ENCODE measurements around the gene YWHAQ. TPM values are rescaled to one million over a fixed set of nuclear protein-coding genes. Genes with fewer than 3 reads are reported as not detected.
A peak's percentile ranks its signal among the peaks of the same experiment; 100 is the strongest.

The YWHAQ gene
- total RNA-seq = 290 and 311 TPM in 2 replicates

DNA sequence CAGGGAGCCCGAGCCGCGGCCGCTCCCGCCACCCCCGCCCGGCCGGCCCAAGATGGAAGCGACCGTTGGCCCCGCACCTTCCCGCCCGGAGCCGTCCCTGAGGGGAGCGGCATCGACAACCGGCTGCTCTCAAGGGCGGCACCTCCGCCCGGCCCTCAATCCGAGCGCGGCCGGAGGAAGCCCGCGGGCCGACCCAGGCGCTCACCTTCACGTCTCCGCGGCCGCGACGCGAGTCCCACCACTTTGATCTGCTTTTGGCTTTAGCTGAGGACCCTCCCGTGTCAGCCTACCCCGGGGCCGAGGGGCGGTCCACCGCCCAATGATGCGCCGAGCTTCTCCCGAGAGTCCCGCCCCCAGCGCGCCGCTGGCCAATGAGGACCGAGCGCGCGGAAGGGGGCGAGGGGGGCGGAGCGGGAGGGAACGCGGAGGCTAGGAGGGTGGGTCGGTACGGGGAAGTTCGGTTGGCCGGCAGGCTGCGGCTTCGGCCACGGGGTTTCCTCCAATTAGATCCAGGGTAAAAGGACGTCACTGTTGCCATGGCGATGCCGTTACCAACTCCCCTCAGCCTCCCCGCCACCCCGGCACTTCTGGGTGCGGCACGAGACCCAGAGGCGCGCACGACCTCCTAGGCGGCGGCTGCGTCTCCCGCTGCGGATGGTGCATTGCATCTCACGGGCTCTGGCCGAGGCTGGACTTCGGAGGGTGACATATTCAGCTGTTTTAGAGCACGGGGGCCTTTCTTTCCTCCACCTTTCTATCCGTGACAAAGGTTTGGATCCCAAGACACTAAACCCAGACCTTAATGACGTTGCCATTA, at the start of gene YWHAQ:
Gene YWHAQ, minus strand, starts transcription at position 262 of the 817 bp plus-strand sequence. CDS start 545 bp downstream, outside the sequence.
- Mint-ChIP-seq H3K36me3 (ENCODE audit: low read depth) (peaks cover 37% of the 10 kb centered on the region), H3K27ac (peak within 1 kb of the TSS; percentile 93), H3K9me3 (no peaks in the 10 kb centered on the region), H3K4me3 (peak within 1 kb of the TSS; percentile 97), H3K27me3 (ENCODE audit: insufficient read depth) (peaks cover 9% of the 10 kb centered on the region), H3K4me1 (ENCODE audit: low read depth) (peaks cover 45% of the 10 kb centered on the region)
- peak; percentile 97 for DNase-seq (ENCODE audit: low spot score)
- intact Hi-C loops (cut with micrococcal nuclease) = loop anchor here (1.0 to 10.0 kb wide), 12 partner anchors 23 to 814 kb away; partner anchors contain the start of genes ADAM17, CPSF3, IAH1 and ITGB1BP1

DNA sequence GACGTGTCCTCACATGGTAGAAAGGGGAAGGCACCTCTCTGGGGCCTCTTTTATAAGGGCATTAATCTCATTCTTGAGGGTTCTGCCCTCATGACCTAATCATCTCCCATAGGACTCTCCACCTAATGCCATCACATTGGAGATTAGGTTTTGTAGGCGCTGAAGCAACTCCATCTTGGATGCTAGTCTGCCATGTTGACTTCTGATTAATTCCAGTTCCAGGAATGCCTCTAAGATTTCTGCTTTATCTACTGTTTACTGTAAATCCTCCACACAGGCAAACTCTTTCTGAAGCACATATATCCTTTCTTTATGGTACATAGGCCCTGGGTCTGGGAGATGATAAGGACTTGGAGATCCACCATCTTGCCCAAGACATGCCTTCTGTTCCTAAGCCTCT, 49.3 kb upstream of the YWHAQ start:
- no peak overlapping the region for H3K4me3 Mint-ChIP-seq
- intact Hi-C loops (cut with micrococcal nuclease) = loop anchor here (2.0 kb wide), 1 partner anchor 23 kb away; no protein-coding TSS in a partner anchor
- H3K9me3 Mint-ChIP-seq = peaks cover 8% of the 10 kb centered on the region
- no peaks in the 10 kb centered on the region for H3K36me3 Mint-ChIP-seq (ENCODE audit: low read depth)
- H3K4me1 Mint-ChIP-seq (ENCODE audit: low read depth) = peaks cover 27% of the 10 kb centered on the region
- peaks cover 6% of the 10 kb centered on the region for H3K27me3 Mint-ChIP-seq (ENCODE audit: insufficient read depth)
- no peak for DNase-seq (ENCODE audit: low spot score)
- H3K27ac Mint-ChIP-seq = no peak overlapping the region

- Mint-ChIP-seq H3K9me3 (peaks cover 8% of the 10 kb centered on the region), H3K27me3 (ENCODE audit: insufficient read depth) (peaks cover 6% of the 10 kb centered on the region), H3K27ac (no peak overlapping the region), H3K4me3 (no peak overlapping the region), H3K4me1 (ENCODE audit: low read depth) (peaks cover 27% of the 10 kb centered on the region), H3K36me3 (ENCODE audit: low read depth) (no peaks in the 10 kb centered on the region)
- DNase-seq (ENCODE audit: low spot score) = no peak
- intact Hi-C loops (cut with micrococcal nuclease) = no loop called here
Measured at GRCh38 chr2:9679218-9679617, 48.4 kb upstream of the YWHAQ start.

- H3K27me3 Mint-ChIP-seq (ENCODE audit: insufficient read depth) = peaks cover 6% of the 10 kb centered on the region
- H3K4me1 Mint-ChIP-seq (ENCODE audit: low read depth) = peaks cover 27% of the 10 kb centered on the region
- H3K4me3 Mint-ChIP-seq = no peak overlapping the region
- peaks cover 8% of the 10 kb centered on the region for H3K9me3 Mint-ChIP-seq
- DNase-seq (ENCODE audit: low spot score) = no peak
- no peak overlapping the region for H3K27ac Mint-ChIP-seq
- intact Hi-C loops (cut with micrococcal nuclease) = no loop called here
- no peaks in the 10 kb centered on the region for H3K36me3 Mint-ChIP-seq (ENCODE audit: low read depth)
Measured at GRCh38 chr2:9678544-9678943, 47.7 kb upstream of the YWHAQ start.

GRCh38 chr2:9675415-9676351, 44.9 kb upstream of the YWHAQ start:
- H3K27ac Mint-ChIP-seq = no peak overlapping the region
- intact Hi-C loops (cut with micrococcal nuclease) = no loop called here

DNA sequence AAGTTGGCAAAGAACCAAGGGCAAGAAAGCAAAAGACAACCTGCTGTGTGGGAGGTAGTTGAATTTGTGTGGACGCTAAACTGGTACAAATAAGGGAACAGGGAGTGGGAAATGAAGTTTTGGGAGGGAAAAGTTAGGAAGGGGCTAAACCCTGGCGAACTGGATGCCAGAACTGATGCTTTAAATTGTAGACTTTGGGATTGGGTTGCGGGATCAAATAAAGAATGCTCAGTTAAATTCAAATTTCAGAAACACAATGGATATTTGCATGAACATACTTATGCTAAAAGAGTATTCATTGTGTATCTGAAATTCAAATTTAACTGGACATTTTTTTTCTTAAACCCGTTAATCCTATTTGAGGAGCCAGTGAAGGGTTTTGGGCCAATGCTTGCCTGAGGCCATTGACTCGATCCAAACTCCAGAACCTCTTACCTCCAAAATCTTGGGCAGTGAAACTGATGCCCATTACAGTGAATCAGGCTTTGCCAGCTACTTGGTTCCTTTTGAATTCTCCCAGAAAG, 44.2 kb upstream of the YWHAQ start:
- intact Hi-C loops (cut with micrococcal nuclease) = no loop called here
- Mint-ChIP-seq H3K4me1 (ENCODE audit: low read depth) (peaks cover 9% of the 10 kb centered on the region), H3K9me3 (peaks cover 8% of the 10 kb centered on the region), H3K27me3 (ENCODE audit: insufficient read depth) (peaks cover 6% of the 10 kb centered on the region), H3K36me3 (ENCODE audit: low read depth) (no peaks in the 10 kb centered on the region), H3K27ac (no peak overlapping the region), H3K4me3 (no peak overlapping the region)
- no peak for DNase-seq (ENCODE audit: low spot score)

More at GRCh38 chr2:9675415-9676351, 44.9 kb upstream of the YWHAQ start:
- no peak for DNase-seq (ENCODE audit: low spot score)
- peaks cover 17% of the 10 kb centered on the region for H3K4me1 Mint-ChIP-seq (ENCODE audit: low read depth)
- no peak overlapping the region for H3K4me3 Mint-ChIP-seq
- peaks cover 6% of the 10 kb centered on the region for H3K27me3 Mint-ChIP-seq (ENCODE audit: insufficient read depth)
- H3K9me3 Mint-ChIP-seq = peaks cover 8% of the 10 kb centered on the region
- H3K36me3 Mint-ChIP-seq (ENCODE audit: low read depth) = no peaks in the 10 kb centered on the region

DNA sequence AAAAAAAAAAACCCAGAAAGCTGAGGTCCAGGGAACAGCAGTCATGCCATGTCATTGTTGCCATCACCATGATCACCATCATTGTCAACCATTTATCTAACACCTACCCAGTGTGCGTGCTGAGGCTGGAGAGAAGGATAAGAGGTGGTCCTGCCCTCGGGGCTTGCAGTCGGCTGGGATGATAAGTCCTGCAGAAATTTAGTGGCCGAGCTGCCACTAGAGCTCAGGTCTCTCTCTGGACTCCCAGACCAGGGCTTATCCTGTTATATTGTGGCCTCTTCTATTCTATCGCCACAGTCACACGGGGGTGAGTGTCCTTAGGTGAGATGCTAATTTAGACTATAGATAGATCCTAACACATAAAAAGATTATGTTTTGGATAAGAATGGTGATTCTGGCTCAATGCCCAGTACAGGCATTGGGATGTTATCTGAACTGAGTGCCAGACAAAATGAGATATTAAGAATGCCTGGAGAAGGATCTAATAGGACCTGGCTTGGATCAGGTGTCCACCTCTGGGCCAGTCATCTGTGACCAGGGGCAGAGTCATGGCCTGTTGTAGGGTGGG, 43.2 kb upstream of the YWHAQ start:
- peaks cover 6% of the 10 kb centered on the region for H3K27me3 Mint-ChIP-seq (ENCODE audit: insufficient read depth)
- no peak overlapping the region for H3K4me3 Mint-ChIP-seq
- no peaks in the 10 kb centered on the region for H3K36me3 Mint-ChIP-seq (ENCODE audit: low read depth)
- intact Hi-C loops (cut with micrococcal nuclease) = no loop called here
- peaks cover 9% of the 10 kb centered on the region for H3K4me1 Mint-ChIP-seq (ENCODE audit: low read depth)
- H3K9me3 Mint-ChIP-seq = peaks cover 7% of the 10 kb centered on the region
- no peak overlapping the region for H3K27ac Mint-ChIP-seq
- no peak for DNase-seq (ENCODE audit: low spot score)

DNA sequence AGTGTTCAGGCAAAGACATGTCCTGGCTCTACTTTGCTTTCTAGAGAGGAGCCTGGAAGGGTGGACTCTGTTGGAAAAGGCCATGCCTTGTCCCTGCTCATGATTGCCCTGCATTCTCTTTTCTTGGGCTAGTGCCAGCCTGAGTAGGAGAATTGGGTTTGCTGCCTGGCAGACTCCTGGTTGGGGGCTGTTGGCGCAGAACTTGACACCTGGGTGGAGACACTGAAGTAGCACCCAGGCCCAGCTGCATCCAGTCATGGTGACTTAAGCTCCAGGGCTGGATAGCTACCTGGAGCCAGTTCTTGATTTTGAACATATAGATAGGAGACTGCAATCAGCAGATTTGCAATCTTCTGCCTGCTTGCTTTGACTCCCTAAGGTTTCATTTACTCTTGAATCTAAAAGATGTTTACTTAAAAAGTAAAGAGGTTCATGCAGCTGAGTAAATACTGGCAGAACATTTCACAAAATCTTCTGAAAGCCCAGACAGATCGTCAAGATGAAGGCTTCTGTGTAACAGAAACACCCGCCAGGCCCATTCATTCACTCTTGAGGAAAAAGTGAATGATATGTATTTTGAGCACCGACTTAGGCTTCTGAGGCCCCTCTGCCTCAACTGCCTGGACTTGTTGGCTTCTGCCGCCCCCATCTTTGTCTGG, 38.0 kb upstream of the YWHAQ start:
- no peaks in the 10 kb centered on the region for H3K9me3 Mint-ChIP-seq
- no peak overlapping the region for H3K4me3 Mint-ChIP-seq
- no peak for DNase-seq (ENCODE audit: low spot score)

DNA sequence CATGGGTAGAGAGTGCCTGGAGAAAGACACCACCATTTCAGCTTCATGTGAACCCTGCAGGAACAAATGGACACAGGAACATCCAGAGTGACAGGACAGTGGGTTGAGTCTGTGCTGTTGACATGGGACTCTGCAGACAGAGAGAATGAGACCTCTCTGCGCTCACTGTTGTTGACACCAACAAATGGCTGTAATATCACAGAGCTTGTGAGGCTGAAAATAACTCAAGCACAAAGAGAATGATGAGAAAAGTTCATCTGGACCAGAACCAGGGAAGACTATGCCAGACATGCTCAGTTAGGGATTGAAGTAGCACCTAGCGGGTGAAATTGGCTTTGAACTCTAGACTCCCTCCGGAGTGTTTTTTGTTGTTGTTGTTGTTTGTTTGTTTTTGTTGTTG, 37.0 kb upstream of the YWHAQ start:
- peaks cover 16% of the 10 kb centered on the region for H3K4me1 Mint-ChIP-seq (ENCODE audit: low read depth)
- no peak for DNase-seq (ENCODE audit: low spot score)
- no peaks in the 10 kb centered on the region for H3K9me3 Mint-ChIP-seq
- H3K36me3 Mint-ChIP-seq (ENCODE audit: low read depth) = no peaks in the 10 kb centered on the region
- H3K27ac Mint-ChIP-seq = no peak overlapping the region
- intact Hi-C loops (cut with micrococcal nuclease) = no loop called here
- no peak overlapping the region for H3K4me3 Mint-ChIP-seq
- peaks cover 10% of the 10 kb centered on the region for H3K27me3 Mint-ChIP-seq (ENCODE audit: insufficient read depth)

More for the DNA sequence above, 38.0 kb upstream of the YWHAQ start:
- Mint-ChIP-seq H3K27ac (no peak overlapping the region), H3K4me1 (ENCODE audit: low read depth) (peaks cover 7% of the 10 kb centered on the region), H3K36me3 (ENCODE audit: low read depth) (no peaks in the 10 kb centered on the region), H3K27me3 (ENCODE audit: insufficient read depth) (peaks cover 10% of the 10 kb centered on the region)
- intact Hi-C loops (cut with micrococcal nuclease) = no loop called here

- no peaks in the 10 kb centered on the region for H3K36me3 Mint-ChIP-seq (ENCODE audit: low read depth)
- H3K27ac Mint-ChIP-seq = no peak overlapping the region
- intact Hi-C loops (cut with micrococcal nuclease) = no loop called here
- H3K4me3 Mint-ChIP-seq = no peak overlapping the region
- DNase-seq (ENCODE audit: low spot score) = no peak
- peaks cover 20% of the 10 kb centered on the region for H3K4me1 Mint-ChIP-seq (ENCODE audit: low read depth)
- peaks cover 10% of the 10 kb centered on the region for H3K27me3 Mint-ChIP-seq (ENCODE audit: insufficient read depth)
- no peaks in the 10 kb centered on the region for H3K9me3 Mint-ChIP-seq
Measured at GRCh38 chr2:9666306-9666705, 35.5 kb upstream of the YWHAQ start.

DNA sequence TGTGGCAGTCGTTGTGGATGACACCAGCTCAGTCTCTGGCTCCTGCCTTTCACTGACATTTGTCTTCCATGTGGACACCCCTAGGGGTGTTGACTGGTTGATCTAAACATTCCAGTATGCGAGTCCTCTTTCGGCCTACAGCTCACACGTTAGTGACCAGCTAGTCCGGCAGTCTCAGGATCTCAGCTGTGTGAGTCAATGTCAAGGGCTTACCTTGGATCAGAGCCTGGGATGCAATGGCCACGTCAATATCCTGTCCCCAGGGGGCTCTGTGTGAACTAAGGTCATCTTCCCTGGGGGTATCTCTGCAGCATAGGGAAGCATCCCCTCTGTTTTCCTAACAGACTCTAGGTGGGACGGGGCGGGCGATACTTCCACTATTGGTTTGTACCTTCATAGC, 35.1 kb upstream of the YWHAQ start:
- no peaks in the 10 kb centered on the region for H3K36me3 Mint-ChIP-seq (ENCODE audit: low read depth)
- H3K4me3 Mint-ChIP-seq = no peak overlapping the region
- peaks cover 10% of the 10 kb centered on the region for H3K27me3 Mint-ChIP-seq (ENCODE audit: insufficient read depth)

GRCh38 chr2:9664365-9664764, 33.6 kb upstream of the YWHAQ start:
- Mint-ChIP-seq H3K36me3 (ENCODE audit: low read depth) (no peaks in the 10 kb centered on the region), H3K9me3 (no peaks in the 10 kb centered on the region), H3K4me1 (ENCODE audit: low read depth) (peaks cover 20% of the 10 kb centered on the region), H3K4me3 (no peak overlapping the region), H3K27ac (no peak overlapping the region), H3K27me3 (ENCODE audit: insufficient read depth) (peaks cover 10% of the 10 kb centered on the region)
- intact Hi-C loops (cut with micrococcal nuclease) = no loop called here
- DNase-seq (ENCODE audit: low spot score) = no peak

More for the DNA sequence above, 35.1 kb upstream of the YWHAQ start:
- Mint-ChIP-seq H3K4me1 (ENCODE audit: low read depth) (peaks cover 20% of the 10 kb centered on the region), H3K9me3 (no peaks in the 10 kb centered on the region), H3K27ac (no peak overlapping the region)
- no peak for DNase-seq (ENCODE audit: low spot score)
- intact Hi-C loops (cut with micrococcal nuclease) = no loop called here
